BJ (cell line): Measurements from ENCODE around the gene CDH11. TPM values are rescaled to one million over a fixed set of nuclear protein-coding genes. Genes with fewer than 3 reads are reported as not detected.

ENCODE experiments used
- CTCF ChIA-PET: fragments of 350-600 bp; formaldehyde crosslinking; extraction: SDS; loops from one replicate; lab custom pipeline; 2021; ENCODE audit warnings: antibody characterized with exemption, inconsistent platforms; lab: Yijun Ruan, JAX
- POLR2A ChIA-PET: fragments of 300-600 bp; sonication (Branson Sonifier 250); formaldehyde crosslinking; extraction: SDS; loops from one replicate; lab custom pipeline; 2021; ENCODE audit warnings: antibody characterized with exemption; lab: Charles Lee
- DNase-seq: peaks from one replicate; pipeline ENCODE4 v3.0.0-alpha.2; 2011; ENCODE audit warnings: low read depth
- H3K27me3 ChIP-seq: 2 replicates; pipeline ENCODE4 v1.6.0; 2011; ENCODE audit warnings: low read length; ENCODE audit not compliant: control insufficient read depth, insufficient read depth
- H3K36me3 ChIP-seq: 2 replicates; pipeline ENCODE4 v1.5.1; 2011; ENCODE audit warnings: low read length; ENCODE audit not compliant: control insufficient read depth, insufficient read depth
- H3K4me3 ChIP-seq: 2 replicates; pipeline ENCODE4 v1.5.1; 2011; ENCODE audit warnings: low read depth, mild to moderate bottlenecking, control low read depth, low read length
- CTCF ChIP-seq: IDR thresholded peaks from 2 replicates; pipeline ENCODE4 v1.5.1; 2011; ENCODE audit warnings: low read depth, mild to moderate bottlenecking, control low read depth, inconsistent platforms, low read length, moderate library complexity; ENCODE audit not compliant: insufficient read depth
- polyA plus RNA-seq: library from polyadenylated mRNA; depleted of rRNA; stranded (reverse); fragments of >200 nt; gene quantifications from 2 replicates; pipeline ENCODE4 v1.2.3, GENCODE V29; 2011

Gene CDH11
- polyA plus RNA-seq, 1 experiment, result 589 TPM

- CTCF ChIA-PET, result no interaction called here
- Histone ChIP-seq H3K27me3 (no peaks in the 10 kb centered on the region), H3K4me3 (no peak overlapping the region), H3K36me3 (peaks cover 4% of the 10 kb centered on the region)
- peak; percentile 68 for DNase-seq
- TF ChIP-seq CTCF, result no peak
- POLR2A ChIA-PET, result no interaction called here
Observed at GRCh38 chr16:65012357-65012756, 109.5 kb downstream of the CDH11 start.

DNA sequence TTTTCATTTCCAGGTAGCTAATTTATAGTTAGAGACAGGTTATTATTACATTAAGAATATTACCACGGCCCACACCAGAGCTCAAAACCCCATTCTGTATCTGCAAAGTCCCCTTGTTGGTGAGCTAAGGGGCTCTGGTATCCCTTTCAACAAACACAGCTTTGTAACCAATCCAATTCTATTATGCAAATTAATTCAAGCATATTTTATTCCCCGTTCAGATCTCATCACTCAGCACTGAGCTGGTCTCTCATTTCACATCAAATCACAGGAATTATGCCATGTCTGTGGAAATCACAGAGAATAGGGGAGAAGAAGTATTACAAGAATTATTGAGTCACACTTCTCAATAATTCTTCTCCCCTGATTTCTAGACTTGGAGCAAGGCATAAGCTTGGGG is 111.7 kb downstream of the CDH11 start:
- no peak overlapping the region for H3K4me3 ChIP-seq
- H3K27me3 ChIP-seq, result no peaks in the 10 kb centered on the region
- no peak for TF ChIP-seq CTCF
- peaks cover 4% of the 10 kb centered on the region; the same call in 1 of the 2 replicates for H3K36me3 ChIP-seq
- ChIA-PET CTCF (no interaction called here), POLR2A (no interaction called here)
- no peak for DNase-seq

DNA sequence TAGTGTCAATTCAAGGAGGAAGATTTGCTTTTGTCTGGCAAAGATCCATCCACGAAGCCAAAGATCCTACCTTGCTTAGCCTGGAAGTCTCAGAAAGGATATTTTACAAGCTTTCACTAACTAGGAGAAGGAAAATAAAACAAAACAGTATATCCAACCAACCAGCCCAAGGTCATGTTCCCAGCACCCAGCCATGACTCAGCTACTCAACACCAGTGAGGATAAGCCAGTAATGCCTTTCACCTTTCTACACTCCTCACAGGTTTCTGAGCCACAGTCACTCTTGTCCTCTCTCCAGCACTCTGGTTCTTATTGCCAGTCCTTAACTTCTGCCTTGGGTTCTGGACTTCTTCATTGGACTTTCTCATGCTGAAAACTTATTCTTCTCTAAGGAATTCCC is 116.2 kb downstream of the CDH11 start:
- ChIA-PET POLR2A (no interaction called here), CTCF (no interaction called here)
- no peak for DNase-seq

DNA sequence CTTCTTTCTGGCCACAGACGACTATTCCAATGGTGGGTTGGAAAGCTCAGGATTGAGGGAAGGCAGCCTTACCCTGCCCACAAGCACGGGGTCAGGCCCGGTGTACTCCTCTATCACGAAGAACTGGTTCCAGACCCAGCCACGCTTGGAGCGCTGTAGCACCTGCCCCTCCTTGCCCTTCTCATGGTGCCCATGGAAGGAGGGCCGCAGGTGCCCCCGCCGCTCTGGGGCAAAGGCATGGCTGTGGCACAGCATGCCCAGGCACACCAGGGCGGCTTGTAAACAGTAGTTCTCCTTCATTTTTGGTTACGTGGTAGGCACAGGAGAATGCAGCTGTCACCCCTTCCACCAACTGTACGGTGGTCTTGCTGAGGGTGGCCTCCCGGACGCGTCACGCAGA is 117.3 kb downstream of the CDH11 start:
- peaks cover 22% of the 10 kb centered on the region for H3K36me3 ChIP-seq
- H3K27me3 ChIP-seq, result no peaks in the 10 kb centered on the region
- H3K4me3 ChIP-seq, result no peak overlapping the region
- POLR2A ChIA-PET, result no interaction called here
- no peak for TF ChIP-seq CTCF
- CTCF ChIA-PET, result no interaction called here
- DNase-seq, result no peak

More for the DNA sequence above, 116.2 kb downstream of the CDH11 start:
- peaks cover 20% of the 10 kb centered on the region for H3K36me3 ChIP-seq
- H3K27me3 ChIP-seq, result no peaks in the 10 kb centered on the region
- no peak for TF ChIP-seq CTCF
- H3K4me3 ChIP-seq, result no peak overlapping the region

DNA sequence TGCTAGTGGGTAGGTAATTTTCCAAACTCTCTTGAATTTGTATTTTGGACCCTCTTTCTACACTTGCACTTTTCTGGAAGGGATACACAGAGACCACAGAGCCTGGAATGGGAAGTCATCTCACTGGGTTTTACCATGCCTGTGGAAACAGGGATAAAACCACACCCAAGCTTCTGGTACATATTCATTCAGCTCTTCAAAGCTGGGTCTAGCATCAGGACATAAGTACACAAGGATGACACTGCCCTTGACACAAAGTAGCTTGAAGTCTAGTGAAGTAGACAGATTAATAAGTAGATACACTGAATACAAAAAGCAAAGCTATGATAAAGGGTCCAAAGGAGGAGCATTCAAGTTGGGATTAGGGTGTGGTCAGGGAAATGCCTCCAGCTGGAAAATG is 118.2 kb downstream of the CDH11 start:
- ChIA-PET POLR2A (no interaction called here), CTCF (no interaction called here)
- Histone ChIP-seq H3K4me3 (no peak overlapping the region), H3K36me3 (peaks cover 22% of the 10 kb centered on the region), H3K27me3 (no peaks in the 10 kb centered on the region)
- TF ChIP-seq CTCF, result no peak
- no peak for DNase-seq
